HG03565 (cell line): ENCODE results near the gene CHURC1.
A peak's percentile ranks its signal among the peaks of the same experiment; 100 is the strongest.

Experiments
- ATAC-seq: cut with Tn5 transposase; IDR thresholded peaks from one replicate; pipeline ENCODE4 v1.9.1; 2021; ENCODE audit warnings: mild to moderate bottlenecking, moderate library complexity; ENCODE audit not compliant: unreplicated experiment

The CHURC1 gene

GRCh38 chr14:64914237-64915028 is at the start of gene CHURC1:
Gene CHURC1 (plus strand): TSS chr14:64914455. CDS start chr14:64914496, 41 bp downstream.
- peak; percentile 90 for ATAC-seq

GRCh38 chr14:64865109-64865508 is 49.1 kb upstream of the CHURC1 start:
- ATAC-seq, result no peak

GRCh38 chr14:64865992-64866391 is 48.3 kb upstream of the CHURC1 start:
- no peak for ATAC-seq

GRCh38 chr14:64867182-64867581 is 47.1 kb upstream of the CHURC1 start:
- ATAC-seq, result no peak

- no peak for ATAC-seq
Measured at GRCh38 chr14:64868379-64868778, 45.9 kb upstream of the CHURC1 start.

- ATAC-seq, result no peak
Measured at GRCh38 chr14:64868841-64869240, 45.4 kb upstream of the CHURC1 start.

GRCh38 chr14:64870160-64870559 is 44.1 kb upstream of the CHURC1 start:
- ATAC-seq, result no peak

- ATAC-seq, result no peak
Measured at GRCh38 chr14:64871344-64871743, 42.9 kb upstream of the CHURC1 start.

GRCh38 chr14:64873506-64874219 is 40.6 kb upstream of the CHURC1 start:
- no peak for ATAC-seq

GRCh38 chr14:64875350-64875749 is 38.9 kb upstream of the CHURC1 start:
- no peak for ATAC-seq

- no peak for ATAC-seq
Measured at GRCh38 chr14:64877846-64878245, 36.4 kb upstream of the CHURC1 start.

- no peak for ATAC-seq
Measured at GRCh38 chr14:64878837-64879634, 35.2 kb upstream of the CHURC1 start.

- ATAC-seq, result no peak
Measured at GRCh38 chr14:64879635-64880220, 34.5 kb upstream of the CHURC1 start, which contains the start of gene SPTB. Gene SPTB (minus strand): TSS chr14:64879907. CDS start chr14:64823094, 56,813 bp downstream.

GRCh38 chr14:64880221-64881121 is 33.8 kb upstream of the CHURC1 start:
- ATAC-seq, result no peak

GRCh38 chr14:64885559-64885958 is 28.7 kb upstream of the CHURC1 start:
- no peak for ATAC-seq

GRCh38 chr14:64889352-64889751 is 24.9 kb upstream of the CHURC1 start:
- ATAC-seq, result no peak

GRCh38 chr14:64891173-64891838 is 22.9 kb upstream of the CHURC1 start:
- no peak for ATAC-seq

- ATAC-seq, result no peak
Measured at GRCh38 chr14:64891839-64892375, 22.3 kb upstream of the CHURC1 start.

GRCh38 chr14:64899958-64900357 is 14.3 kb upstream of the CHURC1 start:
- ATAC-seq, result no peak
